ENCODE results near the gene ALDH4A1. TPM values are rescaled to one million over a fixed set of nuclear protein-coding genes. Genes with fewer than 3 reads are reported as not detected.

Gene ALDH4A1
- total and polyA plus RNA-seq, 9 of the 15 experiments (the other 6 are each of a cell fraction or from before 2014, with no cell fraction given) = 0.27 to 31.4 (median 16.6) TPM

GRCh38 chr1:18936814-18937481 lies 34.6 kb upstream of the ALDH4A1 start (continued):
- TF ChIP-seq ZNF407 (IDR thresholded peaks at IDR 0.05; ENCODE audit: low read depth) = no peak
- no peak for TF ChIP-seq NCOA4 (IDR thresholded peaks at IDR 0.05; ENCODE audit: partially characterized antibody)
- TF ChIP-seq CXXC5 (CRISPR knock-in tag; IDR thresholded peaks at IDR 0.05) = no peak
- no peak for TF ChIP-seq KDM5B (IDR thresholded peaks at IDR 0.05; ENCODE audit: insufficient replicate concordance, low read depth, low read length)
- TF ChIP-seq ZBTB11 (CRISPR knock-in tag; IDR thresholded peaks at IDR 0.05) = no peak
- TF ChIP-seq MIER1 (IDR thresholded peaks at IDR 0.05; ENCODE audit: low read depth) = no peak
- TF ChIP-seq SNIP1 (IDR thresholded peaks at IDR 0.05; ENCODE audit: low read depth) = no peak
- TF ChIP-seq ZNF24 (IDR thresholded peaks at IDR 0.05) = no peak
- no peak for TF ChIP-seq SNAPC5 (CRISPR knock-in tag; IDR thresholded peaks at IDR 0.05)
- TF ChIP-seq RCOR1 (IDR thresholded peaks at IDR 0.05; ENCODE audit: borderline replicate concordance in 1 of 2, low read depth in 2 of 2, low read length in 2 of 2) = 0 out of 4 replicates have a peak, but pooled peaks of 1 of the 2 experiments have one; percentile 5
- TF ChIP-seq BCOR (IDR thresholded peaks at IDR 0.05) = 0 out of 2 replicates have a peak, but pooled peaks have one; percentile 25
- no peak for TF ChIP-seq ZZZ3 (IDR thresholded peaks at IDR 0.05)
- TF ChIP-seq PPARD (CRISPR knock-in tag; IDR thresholded peaks at IDR 0.05) = no peak
- TF ChIP-seq STAG1 (CRISPR knock-in tag; IDR thresholded peaks at IDR 0.05; ENCODE audit: borderline replicate concordance) = no peak
- peak; percentile 51 for TF ChIP-seq RBM25 (IDR thresholded peaks at IDR 0.05; ENCODE audit: low read depth, low read length, severe bottlenecking)
- no peak for TF ChIP-seq EZH2 (IDR thresholded peaks at IDR 0.05; ENCODE audit: borderline replicate concordance, low read depth, low read length)
